T-helper 1 cell (primary cell): ENCODE measurements around the gene FAM120B.
"Not testable (repeated sequence)": the region's sequence is repeated elsewhere in the genome, so short reads cannot be mapped to it uniquely, and the experiment has no call there.

Experiments
- DNase-seq, 5 donors: peaks; one replicate each; pipeline ENCODE4 v3.0.0-alpha.2; 2012 to 2020

FAM120B gene

DNA sequence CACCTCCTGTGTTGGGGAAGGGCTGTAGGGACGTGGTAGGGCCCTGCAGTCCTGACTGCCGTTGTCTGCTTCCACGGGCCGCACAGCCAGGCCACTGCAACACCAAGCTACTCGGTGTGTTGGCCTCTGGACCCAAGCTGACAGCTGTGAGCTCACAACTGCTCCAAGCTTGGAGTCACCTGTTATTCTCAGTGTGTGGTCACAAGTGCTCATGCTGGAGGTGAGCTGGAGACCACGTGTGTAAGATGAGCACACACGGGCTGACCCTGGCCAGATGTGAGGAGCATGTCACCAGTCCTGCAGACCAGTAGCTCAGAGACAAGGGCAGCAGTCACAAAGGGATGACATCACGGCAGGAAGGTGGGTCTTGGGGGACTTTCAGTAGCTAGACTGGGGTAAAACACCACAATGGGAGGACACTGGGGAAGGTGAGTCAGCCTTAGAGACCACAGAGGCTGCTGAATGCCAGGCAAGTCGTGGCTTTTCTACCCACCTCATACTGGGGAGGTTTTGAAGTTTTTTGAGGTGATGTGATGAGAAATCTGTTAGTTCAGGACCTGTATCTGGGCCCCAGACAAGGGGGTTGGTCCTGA is 87.3 kb downstream of the FAM120B start:
- peak in 1 of 5 donors; percentile 28 for DNase-seq

DNA sequence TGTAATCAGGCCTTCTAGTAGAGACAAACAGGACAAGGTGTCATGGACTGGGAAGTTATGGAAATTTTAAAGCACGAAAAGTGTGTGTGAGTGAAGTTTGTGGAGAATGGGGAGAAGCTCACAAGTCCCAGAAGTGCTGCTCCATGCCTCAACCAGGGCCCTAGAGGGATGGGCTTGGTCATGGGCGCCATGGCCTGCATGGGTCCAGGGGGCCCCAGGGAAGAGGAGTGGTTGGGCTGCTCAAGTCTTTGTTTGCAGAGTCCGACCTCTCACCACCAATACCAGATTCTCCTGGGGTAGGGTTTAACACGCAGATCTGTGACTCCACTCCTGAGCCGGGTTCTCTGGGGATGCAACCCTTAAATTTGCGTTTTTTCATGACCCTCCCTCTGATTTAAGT is 88.4 kb downstream of the FAM120B start:
- DNase-seq, result no peak

DNA sequence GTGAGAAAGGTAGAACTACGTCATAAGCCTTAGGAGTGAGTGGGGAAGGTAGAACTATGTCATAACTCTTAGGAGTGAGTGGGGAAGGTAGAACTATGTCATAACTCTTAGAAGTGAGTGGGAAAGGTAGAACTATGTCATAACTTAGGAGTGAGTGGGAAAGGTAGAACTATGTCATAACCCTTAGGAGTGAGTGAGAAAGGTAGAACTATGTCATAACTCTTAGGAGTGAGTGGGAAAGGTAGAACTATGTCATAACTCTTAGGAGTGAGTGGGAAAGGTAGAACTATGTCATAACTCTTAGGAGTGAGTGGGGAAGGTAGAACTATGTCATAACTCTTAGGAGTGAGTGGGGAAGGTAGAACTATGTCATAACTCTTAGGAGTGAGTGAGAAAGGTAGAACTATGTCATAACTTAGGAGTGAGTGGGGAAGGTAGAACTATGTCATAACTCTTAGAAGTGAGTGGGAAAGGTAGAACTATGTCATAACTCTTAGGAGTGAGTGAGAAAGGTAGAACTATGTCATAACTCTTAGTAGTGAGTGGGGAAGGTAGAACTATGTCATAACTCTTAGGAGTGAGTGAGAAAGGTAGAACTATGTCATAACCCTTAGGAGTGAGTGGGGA is 92.3 kb downstream of the FAM120B start:
- DNase-seq, result not testable (repeated sequence)

DNA sequence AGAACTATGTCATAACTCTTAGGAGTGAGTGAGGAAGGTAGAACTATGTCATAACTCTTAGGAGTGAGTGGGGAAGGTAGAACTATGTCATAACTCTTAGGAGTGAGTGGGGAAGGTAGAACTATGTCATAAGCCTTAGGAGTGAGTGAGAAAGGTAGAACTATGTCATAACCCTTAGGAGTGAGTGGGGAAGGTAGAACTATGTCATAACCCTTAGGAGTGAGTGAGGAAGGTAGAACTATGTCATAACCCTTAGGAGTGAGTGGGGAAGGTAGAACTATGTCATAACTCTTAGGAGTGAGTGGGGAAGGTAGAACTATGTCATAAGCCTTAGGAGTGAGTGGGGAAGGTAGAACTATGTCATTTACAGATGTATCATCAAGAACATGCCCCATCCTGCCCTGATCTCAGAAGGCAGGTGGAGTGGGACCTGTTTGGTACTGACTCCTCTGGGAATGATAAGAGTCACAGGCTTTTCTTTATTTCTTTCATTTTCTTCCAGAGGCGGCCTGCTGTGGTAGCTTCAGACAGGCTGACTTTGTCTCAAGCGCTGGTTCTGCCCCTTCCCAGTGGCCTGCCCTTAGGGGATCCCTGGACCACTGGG is 93.5 kb downstream of the FAM120B start:
- not testable (repeated sequence) for DNase-seq

DNA sequence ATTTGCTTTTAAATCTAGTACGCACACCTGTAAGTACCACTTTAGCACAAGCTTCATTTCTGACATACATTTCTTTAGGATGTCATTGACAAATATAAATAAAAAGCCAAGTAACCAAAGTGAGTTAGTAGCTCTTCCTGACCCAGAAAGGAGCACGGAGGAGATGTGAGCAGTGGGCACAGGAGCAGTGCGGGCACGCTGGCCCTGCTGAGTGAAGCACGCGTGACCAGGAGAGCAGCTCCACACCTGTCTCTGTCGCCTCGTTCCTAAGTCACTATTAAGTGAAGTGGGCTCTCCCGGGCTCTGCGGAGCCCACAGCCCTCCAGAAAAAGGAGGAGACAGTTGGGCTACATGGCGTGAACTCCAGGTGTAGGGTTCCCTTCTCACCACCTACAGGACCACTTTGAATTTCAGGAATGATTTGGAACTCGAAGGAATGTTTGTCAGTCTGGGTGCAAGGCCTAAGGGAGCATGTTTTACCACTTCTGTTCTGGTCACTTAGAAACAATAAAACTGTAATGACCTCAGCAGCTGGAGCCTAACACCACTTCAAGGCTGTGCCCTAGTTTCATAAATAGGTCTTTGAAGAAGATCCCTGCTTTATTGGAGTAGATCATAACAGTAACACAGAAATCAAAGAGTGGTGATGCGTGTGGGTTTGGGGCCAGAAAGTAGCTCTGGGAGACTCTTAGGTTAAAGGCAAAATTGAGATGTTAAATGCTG is 95.9 kb downstream of the FAM120B start:
- no peak for DNase-seq

DNA sequence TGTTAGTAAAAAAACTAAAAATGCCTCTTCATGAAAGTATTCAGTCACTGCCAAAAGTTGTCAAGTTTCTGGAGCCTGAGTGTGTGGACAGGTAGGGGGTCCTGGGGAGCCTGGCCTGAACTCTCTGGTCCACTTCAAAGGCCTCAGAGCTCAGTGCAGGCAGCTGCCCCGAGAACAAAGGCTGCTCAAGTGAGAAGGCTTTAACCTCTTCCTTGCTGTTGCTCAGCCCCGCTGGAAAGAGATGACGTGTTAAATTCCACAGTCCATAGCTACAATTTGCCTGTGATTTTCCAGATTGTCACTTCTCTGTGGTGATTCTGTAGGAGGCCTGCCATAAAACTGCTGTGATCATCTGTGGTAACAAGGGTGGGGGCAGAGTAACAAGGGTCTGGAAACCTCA is 96.9 kb downstream of the FAM120B start:
- DNase-seq, result no peak

DNA sequence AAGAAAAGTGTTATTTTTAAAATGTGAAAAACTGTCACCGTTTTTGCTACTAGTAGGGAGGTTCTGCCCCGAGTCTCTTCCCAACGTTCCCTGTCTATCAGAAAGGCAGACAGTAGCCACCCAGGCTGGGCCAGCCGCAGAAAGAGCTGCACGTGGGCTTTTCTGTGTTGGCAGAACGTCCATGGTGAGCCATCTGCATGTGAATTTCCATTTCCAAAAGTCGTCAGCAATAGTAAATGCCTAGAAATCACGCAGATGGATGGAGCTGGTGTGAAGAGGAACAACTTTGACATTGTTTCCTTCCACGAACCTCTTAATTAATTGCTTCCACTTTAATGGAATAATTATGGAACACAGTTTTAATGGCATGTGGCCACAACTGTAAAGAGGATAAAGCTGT is 97.5 kb downstream of the FAM120B start:
- no peak for DNase-seq

DNA sequence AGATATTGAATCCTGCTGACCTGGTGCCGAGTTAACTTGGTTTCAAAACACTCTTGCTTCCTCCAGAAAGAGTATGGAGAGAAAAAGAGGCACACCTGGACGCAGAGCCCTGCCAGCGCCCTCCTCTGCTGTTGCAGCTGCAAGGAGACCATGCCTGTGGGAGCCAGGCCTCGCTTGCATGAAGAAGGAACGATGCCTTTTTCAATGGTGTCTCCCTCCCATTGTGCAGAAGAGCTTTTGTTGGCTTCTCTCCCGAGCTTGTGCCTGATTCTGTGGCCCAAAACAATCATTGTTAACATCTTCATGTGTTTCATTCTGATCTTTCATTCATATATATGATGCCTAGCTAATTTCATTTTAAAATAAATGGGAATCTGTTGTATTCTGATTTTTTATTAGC is 98.1 kb downstream of the FAM120B start:
- DNase-seq, result no peak

DNA sequence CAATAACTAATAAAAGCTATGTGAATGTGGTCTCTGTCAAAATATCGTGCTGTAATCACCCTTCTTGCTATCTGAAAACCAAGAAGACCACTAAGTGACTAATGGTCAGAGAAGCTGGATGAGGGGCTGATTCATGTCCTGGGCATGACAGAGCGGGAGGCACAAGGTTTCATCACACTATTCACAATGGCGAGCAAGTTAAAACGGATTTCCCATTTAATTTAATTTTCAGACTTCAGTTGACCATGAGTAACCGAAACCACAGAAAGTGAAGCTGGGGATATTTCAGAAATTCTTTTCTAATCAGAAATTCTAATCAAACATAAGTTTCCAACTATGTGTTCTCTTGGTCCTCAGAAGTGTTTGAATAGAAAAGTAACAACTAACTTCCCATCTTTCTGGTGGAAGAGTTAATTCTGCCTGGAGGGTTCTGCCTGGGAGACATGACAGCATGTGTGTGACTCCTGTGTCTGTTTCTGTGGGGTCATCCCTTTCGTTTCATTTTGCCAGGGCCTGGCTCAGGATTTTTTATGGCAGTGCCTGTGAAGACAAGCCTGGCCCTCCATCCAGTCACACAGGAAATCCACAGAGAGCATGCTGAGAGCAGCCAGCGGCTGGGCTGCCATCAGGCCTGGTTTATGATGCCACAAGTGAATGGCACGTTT is 98.9 kb downstream of the FAM120B start:
- DNase-seq, result no peak

DNA sequence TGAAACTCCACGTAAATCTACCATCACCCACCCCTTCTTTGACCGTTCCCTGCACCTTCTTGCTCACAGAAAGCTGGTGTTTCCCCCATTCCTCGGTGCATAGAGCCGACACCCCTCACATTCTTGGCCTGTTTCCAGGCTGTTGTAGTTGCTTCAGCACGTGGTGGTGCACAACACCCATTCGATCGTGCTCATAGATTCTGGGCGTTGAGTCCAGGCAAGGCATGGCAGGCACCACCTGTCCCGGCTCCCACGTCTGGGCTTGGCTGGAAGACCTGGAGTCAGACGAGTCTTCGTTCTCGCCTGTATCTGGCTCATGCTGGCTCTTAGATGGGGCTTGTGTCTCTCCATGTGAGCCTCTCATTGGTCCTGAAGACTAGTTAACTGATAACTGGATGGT is 100.6 kb downstream of the FAM120B start:
- DNase-seq, result no peak

DNA sequence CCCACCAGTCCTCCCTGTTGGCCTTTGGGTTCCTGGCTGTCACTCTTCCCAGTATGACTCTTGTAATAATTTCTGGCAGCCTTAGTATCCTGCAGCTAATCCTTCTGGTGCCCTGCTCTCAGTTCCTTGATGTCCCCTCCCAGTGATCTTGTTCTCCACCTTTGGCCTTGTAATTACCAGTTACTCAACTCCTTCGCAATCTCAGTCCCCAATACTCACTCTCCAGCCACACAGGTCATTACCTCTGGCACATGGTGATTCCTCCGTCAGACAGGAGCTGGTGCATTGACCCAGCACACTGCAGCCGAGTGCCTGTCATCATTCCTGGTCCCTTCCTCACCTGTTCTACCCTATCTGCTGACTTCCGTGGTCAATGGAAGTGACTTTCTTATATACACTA is 101.4 kb downstream of the FAM120B start:
- DNase-seq, result no peak

DNA sequence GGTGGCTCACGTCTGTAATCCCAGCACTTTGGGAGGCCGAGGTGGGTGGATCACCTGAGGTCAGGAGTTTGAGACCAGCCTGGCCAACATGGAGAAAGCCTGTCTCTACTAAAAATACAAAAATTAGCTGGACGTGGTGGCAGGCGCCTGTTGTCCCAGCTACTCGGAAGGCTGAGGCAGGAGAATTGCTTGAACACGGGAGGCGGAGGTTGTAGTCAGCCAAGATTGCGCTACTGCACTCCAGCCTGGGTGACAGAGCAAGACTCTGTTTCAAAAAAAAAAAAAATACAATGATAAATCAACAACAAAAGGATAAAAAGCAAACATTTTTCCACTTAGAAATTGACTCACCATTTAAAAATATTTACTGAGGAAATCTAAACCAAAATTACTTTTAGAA is 103.2 kb downstream of the FAM120B start:
- not testable (repeated sequence) for DNase-seq

DNA sequence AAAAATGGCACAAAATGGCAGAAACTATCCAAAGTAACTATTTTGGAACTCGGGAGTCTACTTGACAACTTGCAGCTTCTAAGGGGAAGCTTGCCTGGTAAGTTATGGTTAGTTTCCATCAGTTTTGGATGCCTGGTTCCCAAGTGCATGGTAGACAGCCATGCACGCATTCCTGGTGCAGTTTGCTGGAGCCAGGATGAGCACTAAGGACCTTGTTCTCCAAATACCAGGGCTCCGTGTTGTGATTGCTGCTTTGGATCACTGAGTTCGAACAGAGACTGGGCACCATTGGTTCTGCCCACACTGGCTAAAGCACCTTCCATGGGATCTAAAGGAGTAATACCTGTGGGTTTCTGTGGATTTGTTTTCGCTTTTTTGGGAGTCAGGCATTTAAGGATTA is 103.7 kb downstream of the FAM120B start:
- no peak for DNase-seq

DNA sequence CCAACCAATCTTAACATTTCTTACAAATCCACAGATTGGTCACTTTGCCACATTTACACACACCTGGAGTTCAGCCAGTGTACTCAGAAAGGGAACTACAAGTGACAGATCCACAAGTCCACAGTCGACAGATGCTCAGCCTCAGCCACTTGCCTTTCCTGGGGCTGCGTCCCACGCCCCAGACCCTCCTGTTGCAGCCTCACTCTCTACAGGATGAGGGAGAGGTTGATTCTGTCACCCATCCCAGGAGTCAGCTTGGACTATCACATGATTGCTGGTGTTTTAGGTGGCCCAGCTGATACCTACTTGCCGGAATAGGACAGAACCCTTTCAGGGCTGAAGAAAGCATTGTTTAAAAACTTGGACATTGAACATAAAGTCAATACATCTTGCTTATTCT is 108.8 kb downstream of the FAM120B start:
- no peak for DNase-seq

DNA sequence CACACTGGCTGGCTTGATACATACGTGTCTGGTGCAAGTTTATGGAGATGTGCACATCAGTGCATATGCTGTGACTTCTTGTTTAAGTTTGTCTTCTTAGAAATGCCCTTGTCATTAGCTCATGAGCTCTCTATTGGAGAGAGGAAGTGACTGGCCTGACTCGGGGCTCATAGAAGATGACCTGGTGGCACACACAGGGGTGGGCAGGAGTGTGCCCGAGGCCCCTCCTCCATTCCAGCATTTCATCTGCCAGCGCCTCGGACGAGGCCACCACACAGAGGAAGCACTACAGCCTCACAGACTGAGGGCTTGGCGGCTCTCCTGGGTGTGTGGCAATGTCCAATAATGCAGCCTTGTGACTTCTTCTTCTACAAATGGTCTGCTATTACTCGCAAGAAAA is 109.7 kb downstream of the FAM120B start:
- no peak for DNase-seq

DNA sequence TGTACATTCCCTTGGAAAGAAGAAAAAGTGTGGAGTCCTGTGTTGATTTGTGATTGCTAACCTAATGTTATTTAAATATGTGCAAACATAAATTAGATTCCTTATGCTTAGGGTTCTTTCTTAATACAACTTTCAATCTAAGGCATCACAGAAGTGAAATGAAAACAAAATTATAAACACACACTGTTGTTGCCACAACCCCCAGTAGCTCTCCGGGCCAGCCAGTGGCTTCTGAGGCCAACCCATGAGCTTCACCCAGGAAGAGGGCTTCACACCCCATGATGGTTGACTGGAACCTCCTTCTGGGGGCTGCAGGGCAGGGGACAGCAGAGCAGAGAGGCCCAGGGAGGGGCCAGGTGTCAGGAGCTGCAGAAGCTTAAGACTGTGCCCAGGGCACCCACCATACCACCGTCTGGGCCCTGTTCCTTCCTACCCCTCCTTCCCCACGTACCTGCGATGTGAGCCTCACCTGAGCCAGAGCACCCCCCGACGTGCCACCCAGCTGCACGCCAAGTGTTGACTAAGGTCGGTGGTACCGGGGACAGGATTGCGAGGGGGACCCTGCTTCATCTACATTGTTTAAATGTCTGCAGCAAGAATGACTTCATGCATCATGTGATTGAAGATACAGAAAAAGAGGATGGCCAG is 110.5 kb downstream of the FAM120B start:
- DNase-seq, result no peak

DNA sequence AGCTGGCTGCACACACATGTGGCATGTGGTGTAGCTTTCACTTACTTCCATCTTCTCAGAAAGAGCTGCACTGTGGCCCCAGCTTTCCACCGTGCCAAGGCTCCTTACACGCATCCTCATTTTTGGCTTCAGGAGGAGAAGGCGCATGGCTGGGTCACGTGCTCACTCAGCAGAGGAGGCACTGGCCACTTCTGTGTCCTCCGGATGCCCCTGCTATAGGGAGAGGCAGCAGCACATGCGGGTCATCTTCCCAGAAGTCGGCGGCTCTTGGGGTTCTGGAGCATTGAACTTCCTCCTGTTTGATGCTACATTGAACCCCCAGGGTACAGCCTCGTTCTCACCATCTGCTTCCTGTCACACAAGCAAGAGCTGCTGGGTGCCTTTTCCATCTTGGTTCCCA is 111.3 kb downstream of the FAM120B start:
- DNase-seq, result no peak

DNA sequence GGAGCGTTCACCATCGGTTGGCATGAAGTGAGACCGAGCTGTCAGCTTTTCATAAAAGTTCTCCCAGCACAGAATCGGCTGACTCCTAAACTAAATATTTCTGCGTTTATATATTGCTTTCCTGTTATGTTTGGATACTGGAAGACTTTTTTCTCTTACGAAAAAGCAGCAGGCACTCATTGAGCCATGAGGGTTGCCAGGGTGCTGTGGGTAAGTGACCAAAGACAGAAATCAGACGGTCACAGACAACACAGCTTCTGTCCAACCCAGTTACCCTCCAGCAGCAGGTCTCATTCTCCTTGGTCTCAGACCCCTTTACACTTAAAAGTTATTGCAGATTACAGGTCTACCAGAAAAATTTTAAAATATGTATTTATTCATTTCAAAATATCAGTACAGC is 113.7 kb downstream of the FAM120B start:
- DNase-seq, result no peak

DNA sequence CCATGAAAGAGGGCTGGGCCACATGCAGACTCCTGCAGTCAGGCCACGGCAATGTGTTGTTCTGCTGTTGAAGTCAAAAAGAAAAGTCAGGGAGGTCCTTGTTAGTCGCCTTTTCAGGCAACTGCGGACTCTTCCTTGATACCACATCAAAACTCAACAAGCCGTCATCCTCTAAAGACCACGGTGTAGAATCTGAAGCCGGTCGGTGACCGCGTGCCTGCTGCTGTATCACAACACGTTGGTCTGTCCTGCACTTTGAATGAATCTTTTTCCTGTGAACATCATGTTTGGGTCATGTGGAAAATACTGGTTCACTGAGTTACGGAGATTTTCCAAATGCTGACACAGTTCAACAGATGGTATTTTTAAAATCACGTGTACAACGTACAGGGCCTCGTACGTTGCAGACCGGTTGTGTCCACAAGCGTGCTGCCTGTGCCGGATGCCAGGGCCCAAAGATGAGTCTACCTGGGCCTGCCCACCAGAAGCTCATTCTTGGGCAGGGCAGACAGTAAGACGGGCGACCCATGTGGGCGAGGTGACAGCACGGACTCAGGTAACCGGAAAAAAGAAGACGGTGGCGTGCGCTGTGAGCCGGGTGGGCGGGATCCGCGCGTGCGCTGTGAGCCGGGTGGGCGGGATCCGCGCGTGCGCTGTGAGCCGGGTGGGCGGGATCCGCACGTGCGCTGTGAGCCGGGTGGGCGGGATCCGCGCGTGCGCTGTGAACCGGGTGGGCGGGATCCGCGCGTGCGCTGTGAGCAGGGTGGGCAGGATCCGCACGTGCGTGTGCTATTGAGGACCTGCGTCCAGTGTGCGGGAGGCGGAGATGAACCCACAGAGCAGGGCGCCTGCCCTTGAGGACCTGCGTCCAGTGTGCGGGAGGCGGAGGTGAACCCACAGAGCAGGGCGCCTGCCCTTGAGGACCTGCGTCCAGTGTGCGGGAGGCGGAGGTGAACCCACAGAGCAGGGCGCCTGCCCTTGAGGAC is 114.5 kb downstream of the FAM120B start:
- DNase-seq, result no peak

DNA sequence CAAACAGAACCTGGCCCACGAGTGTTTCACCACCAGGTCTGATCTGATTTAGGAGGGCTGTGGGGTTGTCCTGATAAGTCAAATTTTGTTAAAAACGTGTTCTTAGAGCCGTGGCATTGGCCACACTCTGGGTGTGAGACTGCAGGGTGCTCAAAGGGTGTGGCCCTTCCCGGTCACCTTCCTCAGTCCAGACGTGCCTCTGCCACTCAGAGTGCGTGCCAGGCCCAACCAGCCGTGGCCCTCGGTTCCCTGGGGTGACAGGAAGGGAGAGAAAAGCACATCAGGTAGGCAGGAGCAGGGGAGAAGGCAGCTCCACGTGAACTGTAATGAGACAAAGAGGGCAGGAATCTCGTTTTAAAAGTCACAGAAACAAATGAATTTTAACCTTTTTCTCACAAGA is 115.4 kb downstream of the FAM120B start:
- no peak for DNase-seq

DNA sequence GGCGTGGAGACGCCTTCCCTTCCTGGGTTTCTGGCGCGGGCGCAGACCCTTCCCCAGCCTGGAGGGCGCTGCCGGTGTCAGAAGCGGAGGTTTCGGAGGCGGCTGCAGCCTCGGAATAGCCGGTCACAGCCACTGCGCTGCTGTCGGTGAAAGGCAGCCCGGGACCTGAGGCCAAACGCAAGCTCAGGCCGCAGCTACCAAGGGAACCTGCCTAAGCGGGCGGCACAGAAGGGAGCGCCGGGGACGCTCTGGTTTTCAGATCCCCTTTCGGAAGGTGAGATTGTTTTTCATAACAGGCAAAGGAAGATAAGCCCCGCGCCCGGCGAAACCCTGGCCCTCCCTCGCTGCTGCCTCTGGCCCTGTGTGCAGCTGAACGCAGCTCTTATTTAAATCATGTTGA is 116.5 kb downstream of the FAM120B start:
- DNase-seq, result no peak
